Measurements from ENCODE around the gene NUP210.

- TF ChIP-seq EP300 (IDR thresholded peaks at IDR 0.05) (no peak), POLR2A (IDR thresholded peaks at IDR 0.05) (no peak), CTCF (IDR thresholded peaks at IDR 0.05) (peak in 1 of 2 donors; percentile 42)
Measured at GRCh38 chr3:13461169-13462124, 41.3 kb upstream of the NUP210 start.

All from suprapubic skin (tissue), 3 donors.